Measurements from ENCODE around the gene CHST3. TPM values are rescaled to one million over a fixed set of nuclear protein-coding genes. Genes with fewer than 3 reads are reported as not detected.

The CHST3 gene
- total and polyA plus RNA-seq, 4 donors = 2.2 to 13.7 (median 8.0) TPM

DNA sequence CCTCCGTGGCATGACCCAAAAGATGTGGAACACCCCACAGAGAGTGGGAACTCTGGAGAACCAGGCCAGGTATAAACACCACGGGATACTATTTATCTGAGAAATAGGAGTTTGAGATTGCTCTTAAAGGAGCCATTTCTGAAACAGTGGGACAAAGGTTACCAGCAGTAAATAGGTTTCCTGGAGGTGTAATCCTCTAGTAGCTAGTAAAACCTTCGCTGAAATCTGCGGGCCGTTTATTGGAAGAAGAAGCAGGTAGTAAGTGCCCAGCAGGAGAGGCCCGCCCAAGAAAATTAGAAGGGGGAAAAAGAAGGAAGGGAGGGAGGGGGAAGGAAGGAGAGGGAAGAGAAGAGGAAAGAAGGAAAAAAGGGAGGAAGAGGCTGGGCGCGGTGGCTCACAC, 51.6 kb downstream of the CHST3 start:
- 72 to 83% methylated on average over 8 of the region's 8 CpGs for WGBS, 2 donors
- Histone ChIP-seq H3K9ac (ENCODE audit: insufficient read depth in 1 of 2, low read length in 2 of 2) (no peak overlapping the region), H3K4me3 (no peak overlapping the region), H3K36me3 (ENCODE audit: control insufficient read depth in 4 of 4, insufficient read depth in 4 of 4, low read length in 4 of 4) (peaks cover 0 to 5% (median 0%) of the 10 kb centered on the region in 4 donors), H3K27ac (ENCODE audit: low read depth in 1 of 2, low read length in 1 of 2) (no peak overlapping the region), H3K9me3 (ENCODE audit: control insufficient read depth in 4 of 4, insufficient read depth in 3 of 4, low read length in 3 of 4) (no peaks in the 10 kb centered on the region), H3K4me1 (ENCODE audit: control insufficient read depth in 5 of 5, insufficient read depth in 5 of 5, low read length in 5 of 5) (peaks cover 2 to 34% (median 19%) of the 10 kb centered on the region in 5 donors), H3K27me3 (ENCODE audit: control insufficient read depth in 3 of 3, insufficient read depth in 3 of 3, low read length in 2 of 3) (no peaks in the 10 kb centered on the region)
- DNase-seq (no peak), ATAC-seq (ENCODE audit: insufficient read depth, low FRiP score) (no peak)
- TF ChIP-seq, protein P1, sequence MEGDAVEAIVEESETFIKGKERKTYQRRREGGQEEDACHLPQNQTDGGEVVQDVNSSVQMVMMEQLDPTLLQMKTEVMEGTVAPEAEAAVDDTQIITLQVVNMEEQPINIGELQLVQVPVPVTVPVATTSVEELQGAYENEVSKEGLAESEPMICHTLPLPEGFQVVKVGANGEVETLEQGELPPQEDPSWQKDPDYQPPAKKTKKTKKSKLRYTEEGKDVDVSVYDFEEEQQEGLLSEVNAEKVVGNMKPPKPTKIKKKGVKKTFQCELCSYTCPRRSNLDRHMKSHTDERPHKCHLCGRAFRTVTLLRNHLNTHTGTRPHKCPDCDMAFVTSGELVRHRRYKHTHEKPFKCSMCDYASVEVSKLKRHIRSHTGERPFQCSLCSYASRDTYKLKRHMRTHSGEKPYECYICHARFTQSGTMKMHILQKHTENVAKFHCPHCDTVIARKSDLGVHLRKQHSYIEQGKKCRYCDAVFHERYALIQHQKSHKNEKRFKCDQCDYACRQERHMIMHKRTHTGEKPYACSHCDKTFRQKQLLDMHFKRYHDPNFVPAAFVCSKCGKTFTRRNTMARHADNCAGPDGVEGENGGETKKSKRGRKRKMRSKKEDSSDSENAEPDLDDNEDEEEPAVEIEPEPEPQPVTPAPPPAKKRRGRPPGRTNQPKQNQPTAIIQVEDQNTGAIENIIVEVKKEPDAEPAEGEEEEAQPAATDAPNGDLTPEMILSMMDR (IDR thresholded peaks at IDR 0.05; ENCODE audit: control extremely low read depth, extremely low read depth) = no peak

DNA sequence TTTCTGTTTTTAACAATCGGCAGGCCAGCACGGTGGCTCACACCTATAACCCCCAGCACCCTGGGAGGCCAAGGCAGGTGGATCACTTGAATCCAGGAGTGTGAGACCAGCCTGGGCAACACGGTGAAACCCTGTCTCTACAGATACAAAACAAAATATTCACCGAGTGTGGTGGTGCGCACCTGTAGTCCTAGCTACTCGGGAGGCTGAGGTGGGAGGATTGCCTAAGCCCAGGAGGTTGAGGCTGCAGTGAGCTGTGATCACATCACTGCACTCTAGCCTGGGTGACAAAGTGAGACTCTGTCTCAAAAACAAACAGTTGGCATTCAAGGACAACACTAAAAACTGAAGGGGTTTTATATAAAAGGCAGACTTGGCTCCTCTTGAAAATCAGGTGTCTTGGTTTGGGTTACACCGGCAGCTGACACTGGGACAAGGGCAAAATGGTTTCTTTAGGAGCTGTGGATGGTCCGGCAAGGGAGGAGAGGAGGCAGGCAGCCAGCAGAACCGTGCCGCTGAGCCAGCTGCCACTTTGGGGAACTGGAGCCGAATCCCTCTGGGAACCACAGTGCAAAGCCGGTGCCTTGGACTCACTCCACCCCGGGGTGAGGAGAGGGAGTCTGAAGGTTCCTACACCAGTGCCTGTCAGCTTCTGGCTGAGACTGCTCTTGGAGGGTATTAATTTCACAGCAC, 52.6 kb downstream of the CHST3 start:
- Histone ChIP-seq H3K9ac (ENCODE audit: insufficient read depth in 1 of 2, low read length in 2 of 2) (no peak overlapping the region), H3K36me3 (ENCODE audit: control insufficient read depth in 4 of 4, insufficient read depth in 4 of 4, low read length in 4 of 4) (no peaks in the 10 kb centered on the region), H3K27me3 (ENCODE audit: control insufficient read depth in 3 of 3, insufficient read depth in 3 of 3, low read length in 2 of 3) (no peaks in the 10 kb centered on the region), H3K27ac (ENCODE audit: low read depth in 1 of 2, low read length in 1 of 2) (peak overlapping the region in 1 of 2 donors; percentile 55), H3K9me3 (ENCODE audit: control insufficient read depth in 4 of 4, insufficient read depth in 3 of 4, low read length in 3 of 4) (no peaks in the 10 kb centered on the region), H3K4me1 (ENCODE audit: control insufficient read depth in 5 of 5, insufficient read depth in 5 of 5, low read length in 5 of 5) (peaks cover 2 to 39% (median 20%) of the 10 kb centered on the region in 5 donors), H3K4me3 (no peak overlapping the region)
- TF ChIP-seq, protein P1 (IDR thresholded peaks at IDR 0.05; ENCODE audit: control extremely low read depth, extremely low read depth) = no peak
- DNase-seq (no peak), ATAC-seq (ENCODE audit: insufficient read depth, low FRiP score) (no peak)
- 71 to 88% methylated on average over 13 of the region's 13 CpGs for WGBS, 2 donors

DNA sequence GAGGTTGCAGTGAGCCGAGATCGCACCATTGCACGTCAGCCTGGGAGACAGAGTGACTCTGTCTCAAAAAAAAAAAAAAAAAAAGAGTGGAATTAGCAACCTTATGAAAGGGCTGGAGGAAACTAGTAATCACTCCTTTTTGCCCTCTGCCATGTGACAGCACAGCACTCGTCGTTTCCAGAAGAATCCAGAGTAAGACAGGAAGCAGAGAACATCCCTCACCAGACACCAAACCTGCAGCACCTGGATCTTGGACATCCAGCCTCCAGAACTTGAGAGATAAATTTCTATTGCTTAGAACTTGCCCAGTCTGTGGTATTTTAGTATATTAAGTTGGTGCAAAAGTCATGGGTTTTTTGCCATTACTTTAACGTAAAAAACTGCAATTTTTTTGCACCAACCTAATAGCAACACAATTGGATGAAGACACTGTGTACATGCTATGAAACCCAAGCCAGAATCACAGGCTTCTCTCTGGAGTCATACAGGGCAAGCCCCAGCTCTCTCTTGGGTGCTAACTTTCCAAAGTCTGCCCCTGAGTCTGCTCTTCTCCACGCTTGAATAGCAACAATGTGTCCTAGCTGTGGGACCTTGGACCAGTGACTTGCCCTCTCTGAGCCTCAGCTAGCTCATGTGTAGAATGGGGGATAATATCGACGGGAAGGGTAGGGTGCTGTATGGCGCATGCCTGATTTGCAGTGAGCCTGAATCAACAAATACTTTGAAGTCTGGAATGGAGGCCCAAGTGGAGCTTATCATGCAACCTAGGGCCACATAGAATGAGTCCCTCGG, 55.1 kb downstream of the CHST3 start:
- no peaks in the 10 kb centered on the region for H3K36me3 ChIP-seq (ENCODE audit: control insufficient read depth in 4 of 4, insufficient read depth in 4 of 4, low read length in 4 of 4)
- no peaks in the 10 kb centered on the region for H3K9me3 ChIP-seq (ENCODE audit: control insufficient read depth in 4 of 4, insufficient read depth in 3 of 4, low read length in 3 of 4)
- DNase-seq (no peak), ATAC-seq (ENCODE audit: insufficient read depth, low FRiP score) (no peak)
- no peak overlapping the region for H3K9ac ChIP-seq (ENCODE audit: insufficient read depth in 1 of 2, low read length in 2 of 2)
- no peaks in the 10 kb centered on the region for H3K27me3 ChIP-seq (ENCODE audit: control insufficient read depth in 3 of 3, insufficient read depth in 3 of 3, low read length in 2 of 3)
- WGBS, 2 donors = 88 to 92% methylated on average over 11 of the region's 11 CpGs
- H3K4me3 ChIP-seq = no peak overlapping the region
- H3K4me1 ChIP-seq (ENCODE audit: control insufficient read depth in 5 of 5, insufficient read depth in 5 of 5, low read length in 5 of 5) = peaks cover 0 to 35% (median 17%) of the 10 kb centered on the region in 5 donors
- TF ChIP-seq, protein P1 (IDR thresholded peaks at IDR 0.05; ENCODE audit: control extremely low read depth, extremely low read depth) = no peak
- no peak overlapping the region for H3K27ac ChIP-seq (ENCODE audit: low read depth in 1 of 2, low read length in 1 of 2)

Data from lung (tissue), 12 donors.